Measurements from ENCODE around the gene PLEKHG2.

Gene PLEKHG2

DNA sequence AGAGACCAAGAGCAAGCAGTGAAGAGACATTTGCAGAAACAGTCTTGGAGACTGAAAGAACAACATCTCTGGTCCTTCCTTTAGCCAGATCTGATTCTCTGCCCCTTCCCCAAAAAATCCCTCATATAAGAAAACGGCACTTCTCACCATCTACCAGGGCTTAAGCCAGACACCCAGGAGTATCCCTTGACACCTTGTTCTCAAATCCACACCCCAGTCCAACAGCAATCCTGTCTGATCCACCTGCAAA, 1.7 kb upstream of the PLEKHG2 start:
- Histone ChIP-seq H3K4me3 (ENCODE audit: low read length) (peak overlapping the region; percentile 4), H3K9ac (ENCODE audit: low read length) (peak overlapping the region; percentile 99), H3K36me3 (ENCODE audit: control insufficient read depth, insufficient read depth, low read length) (peaks cover 14% of the 10 kb centered on the region), H3K4me1 (ENCODE audit: control insufficient read depth, insufficient read depth, low read length) (peaks cover 32% of the 10 kb centered on the region), H3K27me3 (ENCODE audit: control insufficient read depth, insufficient read depth, low read length) (peaks cover 8% of the 10 kb centered on the region), H3K9me3 (ENCODE audit: control insufficient read depth, low read length) (no peaks in the 10 kb centered on the region)

- Histone ChIP-seq H3K4me3 (ENCODE audit: low read length) (peak overlapping the region; percentile 4), H3K9me3 (ENCODE audit: control insufficient read depth, low read length) (no peaks in the 10 kb centered on the region), H3K9ac (ENCODE audit: low read length) (peak overlapping the region; percentile 99), H3K4me1 (ENCODE audit: control insufficient read depth, insufficient read depth, low read length) (peaks cover 28% of the 10 kb centered on the region), H3K36me3 (ENCODE audit: control insufficient read depth, insufficient read depth, low read length) (peaks cover 14% of the 10 kb centered on the region), H3K27me3 (ENCODE audit: control insufficient read depth, insufficient read depth, low read length) (peaks cover 8% of the 10 kb centered on the region)
These were observed 1.2 kb upstream of the PLEKHG2 start for GRCh38 chr19:39411081-39411831.

GRCh38 chr19:39411832-39412099, 703 bp upstream of the PLEKHG2 start:
- Histone ChIP-seq H3K4me3 (ENCODE audit: low read length) (peak overlapping the region; percentile 4), H3K27me3 (ENCODE audit: control insufficient read depth, insufficient read depth, low read length) (peaks cover 8% of the 10 kb centered on the region), H3K9me3 (ENCODE audit: control insufficient read depth, low read length) (no peaks in the 10 kb centered on the region), H3K4me1 (ENCODE audit: control insufficient read depth, insufficient read depth, low read length) (peaks cover 27% of the 10 kb centered on the region), H3K9ac (ENCODE audit: low read length) (peak overlapping the region; percentile 99), H3K36me3 (ENCODE audit: control insufficient read depth, insufficient read depth, low read length) (peaks cover 14% of the 10 kb centered on the region)

DNA sequence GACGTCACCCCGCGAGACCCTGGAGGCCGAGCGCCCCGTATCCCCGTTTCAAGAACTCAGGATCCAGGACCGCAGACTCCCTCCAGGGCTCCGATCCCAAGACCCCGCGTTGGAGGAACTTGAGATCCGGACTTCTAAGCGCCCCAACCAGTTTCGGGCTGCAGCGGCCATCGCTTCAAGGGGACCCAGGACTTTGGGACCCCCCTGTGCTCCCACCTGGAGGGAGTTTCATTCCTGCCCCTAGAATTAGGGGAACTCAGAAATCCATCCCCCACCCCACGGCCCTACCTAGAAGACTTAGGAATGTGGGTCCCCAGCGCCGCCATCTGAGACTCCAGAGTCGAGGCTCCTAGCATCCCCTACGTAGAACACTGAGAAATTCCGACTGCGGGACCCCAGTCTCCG, 400 bp downstream of the PLEKHG2 start:
- H3K27me3 ChIP-seq (ENCODE audit: control insufficient read depth, insufficient read depth, low read length) = peaks cover 8% of the 10 kb centered on the region
- peak overlapping the region; percentile 74 for H3K9ac ChIP-seq (ENCODE audit: low read length)
- H3K4me3 ChIP-seq (ENCODE audit: low read length) = peak overlapping the region; percentile 47
- H3K36me3 ChIP-seq (ENCODE audit: control insufficient read depth, insufficient read depth, low read length) = peaks cover 10% of the 10 kb centered on the region
- H3K4me1 ChIP-seq (ENCODE audit: control insufficient read depth, insufficient read depth, low read length) = peaks cover 27% of the 10 kb centered on the region
- no peaks in the 10 kb centered on the region for H3K9me3 ChIP-seq (ENCODE audit: control insufficient read depth, low read length)

DNA sequence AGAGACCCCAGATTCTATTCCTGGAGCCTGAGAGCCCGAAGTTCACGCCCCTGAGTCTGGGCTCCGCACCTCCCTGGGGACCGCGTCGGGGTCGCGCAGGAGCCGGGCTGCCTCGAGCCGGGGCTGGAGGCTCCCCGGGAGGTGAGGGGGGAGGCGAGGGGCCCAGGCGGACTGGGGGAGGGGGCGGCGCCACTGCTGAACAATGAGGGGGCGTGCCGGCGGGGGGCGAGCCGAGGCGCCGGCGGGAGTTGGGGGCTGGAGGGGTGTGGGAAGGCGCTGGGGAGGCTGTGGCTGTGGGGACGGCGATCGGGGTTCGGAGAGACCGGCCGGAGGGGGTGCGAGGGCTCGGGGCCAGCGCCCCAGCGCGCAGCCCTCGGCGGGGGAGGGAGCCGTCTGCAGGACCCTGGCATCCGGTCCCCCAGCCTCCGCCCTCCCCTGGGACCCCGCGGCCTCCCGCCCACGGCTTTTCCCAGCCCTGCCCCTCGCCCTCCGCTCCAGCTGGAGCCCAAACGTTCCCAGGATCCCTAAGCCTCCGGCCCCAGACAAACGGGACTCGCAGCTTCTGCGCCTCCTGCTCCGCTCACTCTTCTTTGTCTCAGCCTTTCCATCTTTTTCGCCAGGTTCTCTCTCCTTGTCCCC, 922 bp downstream of the PLEKHG2 start:
- H3K4me3 ChIP-seq (ENCODE audit: low read length) = peak overlapping the region; percentile 47
- peaks cover 27% of the 10 kb centered on the region for H3K4me1 ChIP-seq (ENCODE audit: control insufficient read depth, insufficient read depth, low read length)
- no peaks in the 10 kb centered on the region for H3K9me3 ChIP-seq (ENCODE audit: control insufficient read depth, low read length)
- peaks cover 5% of the 10 kb centered on the region for H3K36me3 ChIP-seq (ENCODE audit: control insufficient read depth, insufficient read depth, low read length)
- H3K9ac ChIP-seq (ENCODE audit: low read length) = peak overlapping the region; percentile 74
- peaks cover 8% of the 10 kb centered on the region for H3K27me3 ChIP-seq (ENCODE audit: control insufficient read depth, insufficient read depth, low read length)

- Histone ChIP-seq H3K27me3 (ENCODE audit: control insufficient read depth, insufficient read depth, low read length) (peaks cover 8% of the 10 kb centered on the region), H3K4me1 (ENCODE audit: control insufficient read depth, insufficient read depth, low read length) (peaks cover 27% of the 10 kb centered on the region), H3K9me3 (ENCODE audit: control insufficient read depth, low read length) (no peaks in the 10 kb centered on the region), H3K36me3 (ENCODE audit: control insufficient read depth, insufficient read depth, low read length) (no peaks in the 10 kb centered on the region), H3K9ac (ENCODE audit: low read length) (peak overlapping the region; percentile 55), H3K4me3 (ENCODE audit: low read length) (no peak overlapping the region)
These were observed 1.6 kb downstream of the PLEKHG2 start for GRCh38 chr19:39413911-39414608.

GRCh38 chr19:39415111-39416046, 2.9 kb downstream of the PLEKHG2 start:
- Histone ChIP-seq H3K9me3 (ENCODE audit: control insufficient read depth, low read length) (no peaks in the 10 kb centered on the region), H3K4me3 (ENCODE audit: low read length) (no peak overlapping the region), H3K36me3 (ENCODE audit: control insufficient read depth, insufficient read depth, low read length) (no peaks in the 10 kb centered on the region), H3K27me3 (ENCODE audit: control insufficient read depth, insufficient read depth, low read length) (peaks cover 8% of the 10 kb centered on the region), H3K9ac (ENCODE audit: low read length) (no peak overlapping the region), H3K4me1 (ENCODE audit: control insufficient read depth, insufficient read depth, low read length) (peaks cover 23% of the 10 kb centered on the region)

DNA sequence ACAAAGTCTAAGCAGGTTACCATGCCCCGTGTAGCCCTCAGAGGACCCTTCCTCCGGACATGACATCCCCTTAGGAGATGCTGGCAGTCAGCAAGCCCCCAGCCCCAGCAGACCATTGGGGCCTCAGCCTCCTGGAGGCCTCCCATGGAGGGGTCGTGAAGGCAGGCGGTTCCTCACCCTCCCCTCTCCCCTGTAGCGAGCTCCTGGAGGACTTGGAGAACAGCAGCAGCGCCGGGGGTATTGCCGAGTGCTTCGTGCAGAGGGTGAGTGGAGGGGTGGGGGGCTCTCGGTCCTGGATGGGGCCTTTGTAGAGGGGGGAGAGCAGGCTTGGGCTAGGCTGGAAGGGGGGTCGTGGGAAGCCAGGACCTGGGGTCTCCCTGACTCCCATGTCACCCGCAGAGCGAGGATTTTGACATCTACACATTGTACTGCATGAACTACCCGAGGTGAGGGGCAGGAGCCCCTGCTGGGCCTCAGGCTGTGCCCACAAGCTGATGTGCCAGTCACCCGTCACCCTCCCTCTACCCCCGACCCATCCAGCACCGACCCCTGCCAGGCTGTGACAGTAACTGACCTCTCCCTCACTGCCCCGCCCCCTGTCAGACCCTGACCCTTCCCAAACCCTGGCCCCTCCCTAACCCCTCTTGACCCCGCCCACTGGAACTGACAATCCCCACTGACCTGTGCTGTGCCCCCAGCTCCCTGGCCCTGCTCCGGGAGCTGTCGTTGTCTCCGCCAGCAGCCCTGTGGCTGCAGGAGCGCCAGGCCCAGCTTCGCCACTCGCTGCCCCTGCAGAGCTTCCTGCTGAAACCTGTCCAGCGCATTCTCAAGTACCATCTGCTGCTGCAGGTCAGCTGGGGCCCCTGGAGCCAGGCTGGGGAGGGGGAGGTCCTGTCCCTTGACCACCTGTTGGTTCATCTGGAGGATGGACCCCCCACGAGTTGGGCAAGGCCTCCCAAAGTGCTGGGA, 4.0 kb downstream of the PLEKHG2 start:
- Histone ChIP-seq H3K27me3 (ENCODE audit: control insufficient read depth, insufficient read depth, low read length) (peaks cover 8% of the 10 kb centered on the region), H3K9me3 (ENCODE audit: control insufficient read depth, low read length) (no peaks in the 10 kb centered on the region), H3K4me1 (ENCODE audit: control insufficient read depth, insufficient read depth, low read length) (peaks cover 13% of the 10 kb centered on the region), H3K9ac (ENCODE audit: low read length) (no peak overlapping the region), H3K4me3 (ENCODE audit: low read length) (no peak overlapping the region), H3K36me3 (ENCODE audit: control insufficient read depth, insufficient read depth, low read length) (no peaks in the 10 kb centered on the region)

DNA sequence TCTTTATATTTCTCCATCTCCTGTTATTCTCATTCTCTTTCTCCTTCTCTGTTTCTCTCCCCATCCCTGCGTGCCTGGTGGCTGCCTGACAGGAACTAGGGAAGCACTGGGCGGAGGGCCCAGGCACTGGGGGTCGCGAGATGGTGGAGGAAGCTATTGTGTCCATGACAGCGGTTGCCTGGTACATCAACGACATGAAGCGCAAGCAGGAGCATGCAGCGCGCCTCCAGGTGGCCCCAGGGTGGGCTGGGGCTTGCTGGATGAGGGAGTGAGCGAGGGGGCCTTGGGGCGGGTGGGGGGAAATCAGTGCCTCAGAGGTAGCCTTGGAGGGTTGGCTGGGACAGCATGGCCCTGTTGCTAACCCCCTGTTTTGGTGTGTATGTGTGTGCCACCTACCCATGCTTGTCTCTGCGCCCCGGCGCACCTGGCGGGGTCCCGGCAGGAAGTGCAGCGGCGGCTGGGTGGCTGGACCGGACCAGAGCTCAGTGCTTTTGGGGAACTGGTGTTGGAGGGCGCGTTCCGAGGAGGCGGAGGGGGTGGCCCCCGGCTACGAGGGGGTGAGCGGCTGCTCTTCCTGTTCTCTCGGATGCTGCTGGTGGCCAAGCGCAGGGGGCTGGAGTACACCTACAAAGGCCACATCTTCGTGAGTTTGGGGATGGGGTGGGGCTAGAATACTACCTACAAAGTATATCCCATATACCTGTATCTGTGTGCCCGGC, 5.2 kb downstream of the PLEKHG2 start:
- no peak overlapping the region for H3K9ac ChIP-seq (ENCODE audit: low read length)
- no peaks in the 10 kb centered on the region for H3K9me3 ChIP-seq (ENCODE audit: control insufficient read depth, low read length)
- peaks cover 6% of the 10 kb centered on the region for H3K27me3 ChIP-seq (ENCODE audit: control insufficient read depth, insufficient read depth, low read length)
- H3K4me1 ChIP-seq (ENCODE audit: control insufficient read depth, insufficient read depth, low read length) = peaks cover 11% of the 10 kb centered on the region
- no peak overlapping the region for H3K4me3 ChIP-seq (ENCODE audit: low read length)
- no peaks in the 10 kb centered on the region for H3K36me3 ChIP-seq (ENCODE audit: control insufficient read depth, insufficient read depth, low read length)

DNA sequence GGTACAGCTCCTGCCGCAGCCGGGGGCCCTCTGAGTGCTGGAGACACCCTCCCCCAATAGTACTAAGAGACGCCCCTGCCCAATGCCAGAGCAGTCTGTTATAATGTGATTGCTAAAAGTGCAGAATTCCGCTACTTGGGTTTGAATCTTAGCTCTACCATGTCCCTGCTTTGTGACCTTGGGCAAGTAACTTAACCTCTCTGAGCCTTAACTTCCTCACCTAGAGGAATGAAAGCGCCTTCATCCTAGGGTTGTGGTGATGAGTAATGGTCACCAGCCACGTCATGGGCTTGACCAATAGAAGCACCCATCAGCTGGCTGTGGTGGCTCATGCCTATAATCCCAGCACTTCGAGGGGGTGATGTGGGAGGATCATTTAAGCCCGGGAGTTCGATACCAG, 6.5 kb downstream of the PLEKHG2 start:
- Histone ChIP-seq H3K4me3 (ENCODE audit: low read length) (no peak overlapping the region), H3K36me3 (ENCODE audit: control insufficient read depth, insufficient read depth, low read length) (no peaks in the 10 kb centered on the region), H3K27me3 (ENCODE audit: control insufficient read depth, insufficient read depth, low read length) (no peaks in the 10 kb centered on the region), H3K9ac (ENCODE audit: low read length) (no peak overlapping the region), H3K4me1 (ENCODE audit: control insufficient read depth, insufficient read depth, low read length) (peaks cover 6% of the 10 kb centered on the region), H3K9me3 (ENCODE audit: control insufficient read depth, low read length) (no peaks in the 10 kb centered on the region)

DNA sequence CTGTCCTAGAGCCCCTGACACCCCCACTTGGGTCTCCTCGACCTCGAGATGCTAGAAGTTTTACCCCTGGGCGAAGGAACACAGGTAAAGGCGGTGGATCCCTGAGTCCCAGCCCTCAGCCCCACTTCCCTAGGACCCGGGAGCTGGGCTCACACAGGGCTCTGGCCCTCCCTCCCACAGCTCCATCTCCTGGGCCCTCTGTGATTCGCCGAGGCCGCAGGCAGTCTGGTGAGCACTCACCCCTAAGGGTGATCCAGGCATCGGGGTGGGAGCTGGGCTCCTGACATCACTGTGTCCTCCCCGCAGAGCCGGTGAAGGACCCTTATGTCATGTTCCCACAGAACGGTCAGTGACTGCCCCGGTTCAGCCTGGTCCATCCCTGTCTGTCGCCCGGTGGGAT, 8.3 kb downstream of the PLEKHG2 start:
- H3K9ac ChIP-seq (ENCODE audit: low read length) = no peak overlapping the region
- H3K27me3 ChIP-seq (ENCODE audit: control insufficient read depth, insufficient read depth, low read length) = no peaks in the 10 kb centered on the region
- H3K9me3 ChIP-seq (ENCODE audit: control insufficient read depth, low read length) = no peaks in the 10 kb centered on the region
- no peak overlapping the region for H3K4me3 ChIP-seq (ENCODE audit: low read length)
- H3K36me3 ChIP-seq (ENCODE audit: control insufficient read depth, insufficient read depth, low read length) = no peaks in the 10 kb centered on the region
- no peaks in the 10 kb centered on the region for H3K4me1 ChIP-seq (ENCODE audit: control insufficient read depth, insufficient read depth, low read length)
